Right cardiac atrium (tissue), 5 donors: ENCODE measurements around the gene CSH2. TPM values are rescaled to one million over a fixed set of nuclear protein-coding genes. Genes with fewer than 3 reads are reported as not detected.
A peak's percentile ranks its signal among the peaks of the same experiment; 100 is the strongest.
"Not testable (repeated sequence)": the region's sequence is repeated elsewhere in the genome, so short reads cannot be mapped to it uniquely, and the experiment has no call there.

ENCODE experiments used
- ATAC-seq, 2 donors: fragments of 200-7000 bp; cut with Tn5 transposase; one replicate each; pipeline versions ENCODE4 v1.8.0 to v1.9.1; 2020; ENCODE audit warnings: moderate library complexity in 2 of 2, mild to moderate bottlenecking in 1 of 2
- DNase-seq, 3 donors: peaks; one replicate each; pipeline ENCODE4 v3.0.0-alpha.2; 2020
- H3K27ac ChIP-seq: one replicate; pipeline ENCODE4 v1.5.1; 2013; ENCODE audit warnings: mild to moderate bottlenecking, low read length, control low read depth, moderate library complexity
- H3K27me3 ChIP-seq: one replicate; pipeline ENCODE4 v1.6.1; 2013; ENCODE audit not compliant: control insufficient read depth, insufficient read depth
- H3K4me1 ChIP-seq: one replicate; pipeline ENCODE4 v1.6.1; 2013; ENCODE audit warnings: low read length; ENCODE audit not compliant: control insufficient read depth, insufficient read depth
- H3K4me3 ChIP-seq: one replicate; pipeline ENCODE4 v1.5.1; 2013; ENCODE audit warnings: low read length, control low read depth
- H3K9me3 ChIP-seq: one replicate; pipeline ENCODE4 v1.6.1; 2013; ENCODE audit warnings: low read length; ENCODE audit not compliant: control insufficient read depth
- WGBS: extraction: QIAGEN DNeasy Blood & Tissue Kit; methylation state at CpG from one replicate; pipeline ENCODE4 v1.1.7; 2013; 5-methylcytosine and 5-hydroxymethylcytosine counted together
- intact Hi-C, 4 donors: fragments of 100-400 bp; cut with DNase I; formaldehyde crosslinking; loops; one replicate each; pipeline versions ENCODE4 v1.11.0 to v1.14.0; 2022 to 2023
- polyA plus RNA-seq: library from polyadenylated mRNA; stranded (reverse); fragments of 200-250 nt; gene quantifications from one replicate; pipeline ENCODE4 v1.2.3, GENCODE V29; 2013
- total RNA-seq, 4 donors: library from RNA; stranded (reverse); fragmentation: NEBNext Ultra II Directional; extraction: Animal tissue kit (Norgen Biotek cat#: 25700); gene quantifications; one replicate each; pipeline ENCODE4 v1.2.1, GENCODE V29; 2021
- donor health status: healthy with polysubstance abuse.
- donor health status: DM: no; HTN: yes; CAD: no.
- donor health status: DM: no; HTN: no; CAD: no.
- donor health status: DM: no; HTN: yes; CAD: no; lungs with severe emphysema.
- donor health status: DM: yes; HTN: yes; CAD: no.

Gene CSH2
- total and polyA plus RNA-seq, 5 donors: not detected

GRCh38 chr17:63898899-63899798 is 25.7 kb upstream of the CSH2 start:
- WGBS: 88% methylated on average over 6 of the region's 6 CpGs

DNA sequence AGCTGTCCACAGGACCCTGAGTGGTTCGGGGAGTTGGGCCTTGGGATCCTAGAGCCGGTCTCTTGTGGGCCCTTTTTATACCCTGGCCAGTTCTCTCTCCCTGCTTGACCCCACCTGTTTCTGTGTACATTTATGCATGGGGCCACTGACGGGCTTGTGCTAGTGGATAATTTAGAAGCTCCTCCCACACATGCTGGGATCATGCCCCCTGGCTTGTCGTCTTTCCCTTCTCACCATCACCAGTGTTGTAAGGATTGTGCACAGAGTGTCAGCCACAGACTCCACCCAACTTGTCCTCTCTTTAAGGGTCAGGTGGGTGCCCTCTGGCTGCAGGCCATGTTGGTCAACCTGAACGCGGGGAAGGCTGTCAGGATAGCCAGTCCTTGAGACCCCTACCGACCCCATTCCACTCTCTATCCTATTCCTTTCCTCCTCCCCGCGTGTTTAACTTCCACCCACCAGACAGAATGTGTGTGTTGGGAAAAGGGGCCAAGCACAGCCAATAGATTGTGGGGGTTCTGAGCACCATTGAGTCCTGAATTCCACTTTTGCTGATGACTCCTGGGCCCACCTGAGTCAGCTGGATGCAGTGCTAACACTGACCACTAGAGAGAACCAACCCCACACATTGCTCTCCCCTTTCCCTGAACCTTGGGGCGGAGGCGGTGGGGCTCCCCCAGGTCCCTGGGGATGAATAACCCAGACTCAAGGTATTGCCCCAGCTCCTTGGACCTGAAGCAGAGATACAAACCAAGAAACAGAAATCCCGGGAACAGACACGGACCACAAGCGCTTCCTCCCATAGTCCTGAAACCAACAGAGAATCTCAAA is 23.3 kb upstream of the CSH2 start, which contains the start of gene CSH1:
Gene CSH1 (minus strand): TSS at position 51 of the 831 bp plus-strand sequence. CDS start 63 bp downstream, outside the sequence.
- DNase-seq, intact Hi-C loops, H3K27ac ChIP-seq, ATAC-seq, H3K9me3 ChIP-seq, H3K4me1 ChIP-seq, H3K4me3 ChIP-seq, H3K27me3 ChIP-seq: not testable (repeated sequence)
- WGBS: 81% methylated on average over 9 of the region's 14 CpGs

More at GRCh38 chr17:63898899-63899798, 25.7 kb upstream of the CSH2 start:
- H3K9me3 ChIP-seq, H3K4me1 ChIP-seq, H3K27me3 ChIP-seq, H3K27ac ChIP-seq, intact Hi-C loops, DNase-seq, H3K4me3 ChIP-seq, ATAC-seq: not testable (repeated sequence)

- DNase-seq, ATAC-seq, H3K4me3 ChIP-seq, H3K9me3 ChIP-seq, H3K27me3 ChIP-seq, H3K27ac ChIP-seq, H3K4me1 ChIP-seq, intact Hi-C loops: not testable (repeated sequence)
- 94% methylated on average over 10 of the region's 10 CpGs for WGBS
These were observed 21.3 kb upstream of the CSH2 start for GRCh38 chr17:63894821-63895220.

GRCh38 chr17:63894021-63894420 is 20.5 kb upstream of the CSH2 start:
- H3K27me3 ChIP-seq, H3K27ac ChIP-seq, ATAC-seq, H3K4me3 ChIP-seq, H3K4me1 ChIP-seq, DNase-seq, H3K9me3 ChIP-seq, intact Hi-C loops: not testable (repeated sequence)
- 65% methylated on average over 3 of the region's 3 CpGs for WGBS

DNA sequence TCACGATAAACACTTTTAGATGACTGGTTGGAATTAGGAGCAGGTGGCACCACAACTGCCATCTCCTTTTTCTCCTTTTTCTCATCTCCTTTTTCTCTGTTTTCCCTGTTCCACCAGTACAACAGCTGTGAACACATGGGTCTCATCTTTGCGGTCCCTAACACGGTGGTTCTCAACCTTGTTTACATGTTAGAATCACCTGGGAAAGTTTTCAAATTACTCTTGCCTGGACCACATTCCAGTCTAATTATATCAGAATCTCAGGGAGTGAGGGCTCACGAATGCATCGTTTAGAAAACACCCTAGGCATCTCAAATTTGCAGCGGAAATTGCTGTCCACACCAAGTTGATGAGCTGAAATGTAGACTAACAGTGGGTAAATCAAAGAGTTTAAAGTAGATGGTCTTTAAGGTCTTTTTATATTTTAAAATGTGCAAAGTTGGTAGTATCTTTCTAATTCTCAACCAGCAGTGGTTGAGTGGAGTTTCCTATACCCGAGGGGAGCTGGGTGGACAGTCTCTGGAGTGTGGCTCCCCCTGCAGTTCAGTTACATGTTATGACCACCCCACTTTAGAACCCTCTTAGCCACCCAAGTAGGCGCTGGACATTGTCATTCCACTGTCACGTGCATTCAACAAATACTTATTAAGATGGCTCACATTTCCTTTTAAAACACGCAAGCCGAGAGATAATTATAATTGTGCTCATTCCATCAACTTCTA is 19.0 kb upstream of the CSH2 start:
- ATAC-seq, H3K4me1 ChIP-seq, intact Hi-C loops, DNase-seq, H3K9me3 ChIP-seq, H3K27me3 ChIP-seq, H3K4me3 ChIP-seq, H3K27ac ChIP-seq: not testable (repeated sequence)
- WGBS: 51% methylated on average over 11 of the region's 11 CpGs

DNA sequence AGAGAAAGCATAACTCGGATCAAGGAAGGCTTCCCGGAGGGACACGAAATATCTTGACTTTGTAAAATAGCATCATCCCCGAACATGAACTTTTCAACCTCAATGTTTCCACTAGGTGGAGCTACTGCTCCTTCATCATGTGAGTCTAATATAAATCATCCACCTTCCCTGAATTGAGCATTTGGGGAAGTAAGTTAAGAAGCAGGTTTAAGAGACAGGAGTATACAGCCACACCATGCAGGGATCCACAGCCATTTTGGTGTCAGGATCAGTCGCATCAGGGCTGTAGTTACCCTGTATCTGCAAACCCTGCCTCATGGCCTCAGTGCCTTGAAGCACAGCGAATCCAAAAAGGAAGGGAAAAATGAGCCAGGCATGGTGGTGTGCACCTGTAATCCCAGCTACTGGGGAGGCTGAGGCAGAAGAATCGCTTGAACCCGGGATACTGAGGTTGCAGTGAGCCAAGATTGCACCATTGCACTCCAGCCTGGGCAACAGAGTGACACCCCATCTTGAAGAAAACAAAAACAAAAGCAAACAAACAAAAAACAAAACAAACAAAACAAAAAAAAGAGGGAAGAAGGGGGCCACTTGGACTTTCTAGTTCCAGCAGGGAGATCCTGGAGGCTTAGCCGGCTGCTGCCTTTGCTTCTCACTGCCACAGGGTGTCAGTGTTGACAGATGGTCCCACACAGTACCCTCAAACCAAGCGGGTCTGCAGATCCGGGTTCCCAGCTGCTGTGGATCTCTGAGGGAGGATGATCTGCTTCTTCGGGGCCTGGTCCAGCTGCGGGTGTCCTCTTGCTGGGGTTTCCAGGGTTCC is 15.8 kb upstream of the CSH2 start:
- 28% methylated on average over 13 of the region's 13 CpGs for WGBS
- H3K27me3 ChIP-seq, H3K4me3 ChIP-seq, H3K27ac ChIP-seq, H3K9me3 ChIP-seq, H3K4me1 ChIP-seq, intact Hi-C loops: not testable (repeated sequence)
- DNase-seq (peak in 2 of 3 donors; percentile 21 to 61), ATAC-seq (peak; percentile 77 to 80)

DNA sequence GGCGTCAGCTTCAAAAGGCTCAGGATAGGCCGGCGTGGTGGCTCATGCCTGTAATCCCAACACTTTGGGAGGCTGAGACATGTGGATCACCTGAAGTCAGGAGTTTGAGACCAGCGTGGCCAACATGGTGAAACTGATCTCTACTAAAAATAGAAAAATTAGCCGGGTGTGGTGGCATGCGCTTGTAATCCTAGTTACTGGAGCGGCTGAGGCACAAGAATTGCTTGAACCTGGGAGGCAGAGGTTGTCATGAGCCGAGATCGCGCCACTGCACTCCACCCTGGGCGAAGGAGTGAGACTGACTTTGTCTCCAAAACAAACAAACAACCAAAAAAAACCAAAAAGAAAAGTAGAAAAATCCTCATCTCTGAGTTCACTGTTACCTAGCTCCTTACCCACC is 11.6 kb upstream of the CSH2 start:
- H3K9me3 ChIP-seq, intact Hi-C loops, H3K4me1 ChIP-seq, DNase-seq, H3K4me3 ChIP-seq, ATAC-seq, H3K27me3 ChIP-seq, H3K27ac ChIP-seq: not testable (repeated sequence)
- 86% methylated on average over 11 of the region's 11 CpGs for WGBS

DNA sequence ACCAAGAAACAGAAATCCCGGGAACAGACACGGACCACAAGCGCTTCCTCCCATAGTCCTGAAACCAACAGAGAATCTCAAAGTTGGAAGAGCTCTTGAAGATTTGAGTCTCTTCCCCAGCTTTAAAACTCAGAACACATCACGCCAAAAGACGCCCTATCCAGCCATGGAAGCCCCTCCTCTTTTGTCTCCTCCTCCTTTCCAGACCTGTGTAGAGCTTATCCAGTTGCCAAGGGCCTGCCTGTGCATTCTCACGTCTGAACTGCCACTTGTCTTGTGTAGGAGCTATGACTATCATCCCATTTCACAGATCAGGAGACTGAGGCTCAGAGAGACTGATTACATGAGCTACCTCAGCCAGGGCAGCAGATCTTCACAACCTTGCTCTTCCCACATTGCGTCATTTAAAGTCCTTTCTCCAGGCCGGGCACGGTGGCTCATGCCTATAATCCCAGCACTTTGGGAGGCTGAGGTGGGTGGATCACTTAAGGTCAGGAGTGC is 9.2 kb upstream of the CSH2 start:
- H3K27ac ChIP-seq, H3K9me3 ChIP-seq, H3K4me1 ChIP-seq, DNase-seq, H3K4me3 ChIP-seq, ATAC-seq, intact Hi-C loops, H3K27me3 ChIP-seq: not testable (repeated sequence)
- 79% methylated on average over 9 of the region's 9 CpGs for WGBS

- DNase-seq (peak in 1 of 3 donors; percentile 64), ATAC-seq (peak; percentile 62 to 64)
- no peaks in the 10 kb centered on the region for H3K27me3 ChIP-seq
- intact Hi-C loops: no loop called here
- 37% methylated on average over 15 of the region's 15 CpGs for WGBS
- no peaks in the 10 kb centered on the region for H3K9me3 ChIP-seq
- no peaks in the 10 kb centered on the region for H3K4me1 ChIP-seq
- no peak within 1 kb of the TSS for H3K4me3 ChIP-seq
- H3K27ac ChIP-seq: no peak within 1 kb of the TSS
These were observed 8.6 kb upstream of the CSH2 start, which contains the start of gene GH2 for GRCh38 chr17:63881935-63882601. Gene GH2, minus strand, starts transcription at chr17:63881944. Its CDS starts 143 bp downstream, at chr17:63881801.
